Measurements from ENCODE around the gene TRIML1.

DNA sequence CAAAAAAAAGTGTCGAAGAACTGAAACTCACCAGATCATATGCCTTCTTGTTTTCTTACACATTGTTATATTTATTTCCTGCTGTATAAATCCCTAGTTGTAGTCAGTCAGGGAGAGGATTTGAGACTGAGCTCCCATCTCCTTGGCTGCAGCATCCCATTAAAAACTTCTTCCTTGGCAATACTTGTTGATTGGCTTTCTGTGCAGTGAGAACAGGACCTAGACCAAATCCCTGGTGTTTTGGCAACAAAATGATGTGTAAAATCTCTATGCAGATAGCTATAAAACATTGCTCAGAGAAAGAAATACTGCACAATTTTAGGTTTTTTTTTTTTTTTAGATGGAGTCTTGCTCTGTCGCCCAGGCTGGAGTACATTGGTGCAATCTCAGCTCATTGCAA lies 47.9 kb downstream of the TRIML1 start:
- TF ChIP-seq, protein P1, sequence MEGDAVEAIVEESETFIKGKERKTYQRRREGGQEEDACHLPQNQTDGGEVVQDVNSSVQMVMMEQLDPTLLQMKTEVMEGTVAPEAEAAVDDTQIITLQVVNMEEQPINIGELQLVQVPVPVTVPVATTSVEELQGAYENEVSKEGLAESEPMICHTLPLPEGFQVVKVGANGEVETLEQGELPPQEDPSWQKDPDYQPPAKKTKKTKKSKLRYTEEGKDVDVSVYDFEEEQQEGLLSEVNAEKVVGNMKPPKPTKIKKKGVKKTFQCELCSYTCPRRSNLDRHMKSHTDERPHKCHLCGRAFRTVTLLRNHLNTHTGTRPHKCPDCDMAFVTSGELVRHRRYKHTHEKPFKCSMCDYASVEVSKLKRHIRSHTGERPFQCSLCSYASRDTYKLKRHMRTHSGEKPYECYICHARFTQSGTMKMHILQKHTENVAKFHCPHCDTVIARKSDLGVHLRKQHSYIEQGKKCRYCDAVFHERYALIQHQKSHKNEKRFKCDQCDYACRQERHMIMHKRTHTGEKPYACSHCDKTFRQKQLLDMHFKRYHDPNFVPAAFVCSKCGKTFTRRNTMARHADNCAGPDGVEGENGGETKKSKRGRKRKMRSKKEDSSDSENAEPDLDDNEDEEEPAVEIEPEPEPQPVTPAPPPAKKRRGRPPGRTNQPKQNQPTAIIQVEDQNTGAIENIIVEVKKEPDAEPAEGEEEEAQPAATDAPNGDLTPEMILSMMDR (IDR thresholded peaks at IDR 0.05; ENCODE audit: borderline replicate concordance, extremely low read depth, low read length, poor library complexity, severe bottlenecking): no peak
- TF ChIP-seq EZH2 (IDR thresholded peaks at IDR 0.05; ENCODE audit: borderline replicate concordance, low read depth, low read length, severe bottlenecking): no peak

Measured in DND-41 (cell line).